ENCODE measurements around the gene PSENEN. TPM values are rescaled to one million over a fixed set of nuclear protein-coding genes. Genes with fewer than 3 reads are reported as not detected.

PSENEN gene
- total RNA-seq, 1 donor from 2014 or later: 59.7 TPM

DNA sequence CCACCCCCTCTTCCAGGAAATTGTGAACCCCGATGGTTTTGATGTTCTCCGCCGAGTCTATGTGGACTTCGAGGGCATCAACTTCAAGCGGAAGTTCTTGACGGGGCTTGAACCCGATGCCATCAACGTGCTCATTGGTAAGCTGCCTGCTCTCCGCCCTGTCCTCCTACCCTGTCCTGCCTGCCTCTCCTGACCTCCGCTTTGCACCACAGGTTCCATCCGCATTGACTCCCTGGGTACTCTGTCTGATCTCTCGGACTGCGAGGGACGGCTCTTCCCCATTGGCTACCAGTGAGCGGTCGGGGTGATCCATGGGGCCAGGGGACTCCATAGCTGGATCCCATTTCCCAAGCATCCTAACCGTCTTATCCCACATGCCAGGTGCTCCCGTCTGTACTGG is 15.1 kb upstream of the PSENEN start:
- TF ChIP-seq, protein P1, sequence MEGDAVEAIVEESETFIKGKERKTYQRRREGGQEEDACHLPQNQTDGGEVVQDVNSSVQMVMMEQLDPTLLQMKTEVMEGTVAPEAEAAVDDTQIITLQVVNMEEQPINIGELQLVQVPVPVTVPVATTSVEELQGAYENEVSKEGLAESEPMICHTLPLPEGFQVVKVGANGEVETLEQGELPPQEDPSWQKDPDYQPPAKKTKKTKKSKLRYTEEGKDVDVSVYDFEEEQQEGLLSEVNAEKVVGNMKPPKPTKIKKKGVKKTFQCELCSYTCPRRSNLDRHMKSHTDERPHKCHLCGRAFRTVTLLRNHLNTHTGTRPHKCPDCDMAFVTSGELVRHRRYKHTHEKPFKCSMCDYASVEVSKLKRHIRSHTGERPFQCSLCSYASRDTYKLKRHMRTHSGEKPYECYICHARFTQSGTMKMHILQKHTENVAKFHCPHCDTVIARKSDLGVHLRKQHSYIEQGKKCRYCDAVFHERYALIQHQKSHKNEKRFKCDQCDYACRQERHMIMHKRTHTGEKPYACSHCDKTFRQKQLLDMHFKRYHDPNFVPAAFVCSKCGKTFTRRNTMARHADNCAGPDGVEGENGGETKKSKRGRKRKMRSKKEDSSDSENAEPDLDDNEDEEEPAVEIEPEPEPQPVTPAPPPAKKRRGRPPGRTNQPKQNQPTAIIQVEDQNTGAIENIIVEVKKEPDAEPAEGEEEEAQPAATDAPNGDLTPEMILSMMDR (IDR thresholded peaks at IDR 0.05; ENCODE audit: insufficient read depth, low read length, poor library complexity, severe bottlenecking): no peak
- Histone ChIP-seq H3K4me3 (ENCODE audit: low read depth, low read length) (no peak overlapping the region), H3K36me3 (ENCODE audit: control insufficient read depth, insufficient read depth, low read length) (peaks cover 8% of the 10 kb centered on the region), H3K27me3 (ENCODE audit: control insufficient read depth, insufficient read depth, low read length) (no peaks in the 10 kb centered on the region)
- DNase-seq (ENCODE audit: low read depth): no peak

DNA sequence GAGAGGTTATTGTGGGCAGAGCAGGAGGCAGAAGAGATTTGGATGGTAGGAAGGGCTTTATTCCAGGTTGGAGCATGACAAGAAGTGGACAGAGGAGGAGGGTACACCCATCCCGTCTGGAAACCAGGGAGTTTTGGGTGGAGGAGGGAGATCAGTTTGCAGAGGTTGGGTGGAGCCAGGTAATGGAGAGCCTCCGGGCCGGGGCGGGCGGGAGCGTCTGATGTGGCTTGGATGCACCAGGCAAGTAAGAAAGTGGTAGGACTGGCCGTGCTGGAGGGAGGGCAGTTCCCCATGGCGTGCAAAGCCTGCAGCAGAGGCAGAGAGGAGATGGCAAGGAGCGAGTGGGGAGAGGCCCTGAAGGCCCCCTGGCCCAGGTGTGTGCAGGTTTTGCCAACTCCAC is 14.1 kb upstream of the PSENEN start:
- Histone ChIP-seq H3K4me3 (ENCODE audit: low read depth, low read length) (no peak overlapping the region), H3K27me3 (ENCODE audit: control insufficient read depth, insufficient read depth, low read length) (no peaks in the 10 kb centered on the region), H3K36me3 (ENCODE audit: control insufficient read depth, insufficient read depth, low read length) (peaks cover 7% of the 10 kb centered on the region)
- no peak for DNase-seq (ENCODE audit: low read depth)
- TF ChIP-seq, protein P1 (IDR thresholded peaks at IDR 0.05; ENCODE audit: insufficient read depth, low read length, poor library complexity, severe bottlenecking): no peak

- Histone ChIP-seq H3K36me3 (ENCODE audit: control insufficient read depth, insufficient read depth, low read length) (peaks cover 7% of the 10 kb centered on the region), H3K27me3 (ENCODE audit: control insufficient read depth, insufficient read depth, low read length) (no peaks in the 10 kb centered on the region), H3K4me3 (ENCODE audit: low read depth, low read length) (no peak overlapping the region)
- TF ChIP-seq, protein P1 (IDR thresholded peaks at IDR 0.05; ENCODE audit: insufficient read depth, low read length, poor library complexity, severe bottlenecking): no peak
- DNase-seq (ENCODE audit: low read depth): no peak
Measured at GRCh38 chr19:35731779-35732405, 13.6 kb upstream of the PSENEN start.

DNA sequence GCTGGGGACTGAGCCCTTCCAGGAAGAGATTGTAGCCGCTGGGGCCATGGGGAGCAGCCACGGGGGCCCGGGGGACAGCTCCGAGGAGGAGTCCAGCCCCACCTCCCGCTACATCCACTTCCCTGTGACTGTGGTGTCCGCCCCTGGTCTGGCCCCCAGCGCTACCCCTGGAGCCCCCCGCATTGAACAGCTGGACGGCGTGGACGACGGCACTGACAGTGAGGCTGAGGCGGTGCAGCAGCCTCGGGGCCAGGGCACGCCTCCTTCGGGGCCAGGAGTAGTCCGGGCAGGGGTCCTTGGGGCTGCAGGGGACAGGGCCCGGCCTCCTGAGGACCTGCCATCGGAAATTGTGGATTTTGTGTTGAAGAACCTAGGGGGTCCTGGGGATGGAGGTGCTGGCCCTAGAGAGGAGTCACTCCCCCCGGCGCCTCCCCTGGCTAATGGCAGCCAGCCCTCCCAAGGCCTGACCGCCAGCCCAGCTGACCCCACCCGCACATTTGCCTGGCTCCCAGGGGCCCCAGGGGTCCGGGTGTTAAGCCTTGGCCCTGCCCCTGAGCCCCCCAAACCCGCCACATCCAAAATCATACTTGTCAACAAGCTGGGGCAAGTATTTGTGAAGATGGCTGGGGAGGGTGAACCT is 12.8 kb upstream of the PSENEN start:
- no peak for DNase-seq (ENCODE audit: low read depth)
- no peak overlapping the region for H3K4me3 ChIP-seq (ENCODE audit: low read depth, low read length)
- peaks cover 5% of the 10 kb centered on the region for H3K36me3 ChIP-seq (ENCODE audit: control insufficient read depth, insufficient read depth, low read length)
- H3K27me3 ChIP-seq (ENCODE audit: control insufficient read depth, insufficient read depth, low read length): no peaks in the 10 kb centered on the region
- TF ChIP-seq, protein P1 (IDR thresholded peaks at IDR 0.05; ENCODE audit: insufficient read depth, low read length, poor library complexity, severe bottlenecking): no peak

- H3K4me3 ChIP-seq (ENCODE audit: low read depth, low read length): no peak overlapping the region
- no peaks in the 10 kb centered on the region for H3K27me3 ChIP-seq (ENCODE audit: control insufficient read depth, insufficient read depth, low read length)
- TF ChIP-seq, protein P1 (IDR thresholded peaks at IDR 0.05; ENCODE audit: insufficient read depth, low read length, poor library complexity, severe bottlenecking): no peak
- DNase-seq (ENCODE audit: low read depth): no peak
- H3K36me3 ChIP-seq (ENCODE audit: control insufficient read depth, insufficient read depth, low read length): peaks cover 5% of the 10 kb centered on the region
Measured at GRCh38 chr19:35733180-35734125, 12.0 kb upstream of the PSENEN start.
